Thyroid gland (tissue), 4 donors: ENCODE data around the gene OAS2.

Experiments used
- POLR2A ChIP-seq, 2 donors: fragments of 450-650 bp; IDR thresholded peaks; one replicate each; pipeline ENCODE4 v1.6.1; 2017; ENCODE audit warnings: antibody characterized with exemption in 2 of 2, mild to moderate bottlenecking in 2 of 2, moderate library complexity in 1 of 2
- TF ChIP-seq, protein P1 (sequence below), 6 experiments: fragments of 200-600 bp in 3 of 6; fragments of 450-650 bp in 3 of 6; sonication (generic) in 3 of 6; IDR thresholded peaks; one replicate each; pipeline ENCODE4 v1.5.1; 2016 to 2019; ENCODE audit warnings: antibody characterized with exemption in 6 of 6, mild to moderate bottlenecking in 2 of 6, inconsistent platforms in 1 of 6, moderate library complexity in 1 of 6

DNA sequence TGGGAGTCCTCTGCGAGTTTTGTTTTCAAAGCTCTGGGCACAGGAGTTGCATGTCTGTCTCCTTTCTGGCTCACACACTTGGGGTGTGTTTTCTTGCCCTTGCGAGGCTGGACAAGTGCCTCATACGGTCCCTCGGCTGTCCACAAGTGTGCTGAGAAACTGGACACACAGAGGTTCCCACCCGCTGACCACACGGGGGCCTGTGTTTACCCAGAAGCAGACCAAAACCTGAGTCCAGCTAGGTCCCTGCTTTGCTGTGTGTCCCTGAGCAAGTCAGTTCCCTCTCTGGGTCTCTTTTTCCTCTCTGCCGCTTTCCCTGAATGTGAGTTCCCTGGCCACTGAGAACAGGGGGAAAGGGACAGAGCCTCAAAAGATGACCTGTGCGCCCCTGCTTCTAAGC, 678 bp upstream of the OAS2 start:
- TF ChIP-seq, protein P1, sequence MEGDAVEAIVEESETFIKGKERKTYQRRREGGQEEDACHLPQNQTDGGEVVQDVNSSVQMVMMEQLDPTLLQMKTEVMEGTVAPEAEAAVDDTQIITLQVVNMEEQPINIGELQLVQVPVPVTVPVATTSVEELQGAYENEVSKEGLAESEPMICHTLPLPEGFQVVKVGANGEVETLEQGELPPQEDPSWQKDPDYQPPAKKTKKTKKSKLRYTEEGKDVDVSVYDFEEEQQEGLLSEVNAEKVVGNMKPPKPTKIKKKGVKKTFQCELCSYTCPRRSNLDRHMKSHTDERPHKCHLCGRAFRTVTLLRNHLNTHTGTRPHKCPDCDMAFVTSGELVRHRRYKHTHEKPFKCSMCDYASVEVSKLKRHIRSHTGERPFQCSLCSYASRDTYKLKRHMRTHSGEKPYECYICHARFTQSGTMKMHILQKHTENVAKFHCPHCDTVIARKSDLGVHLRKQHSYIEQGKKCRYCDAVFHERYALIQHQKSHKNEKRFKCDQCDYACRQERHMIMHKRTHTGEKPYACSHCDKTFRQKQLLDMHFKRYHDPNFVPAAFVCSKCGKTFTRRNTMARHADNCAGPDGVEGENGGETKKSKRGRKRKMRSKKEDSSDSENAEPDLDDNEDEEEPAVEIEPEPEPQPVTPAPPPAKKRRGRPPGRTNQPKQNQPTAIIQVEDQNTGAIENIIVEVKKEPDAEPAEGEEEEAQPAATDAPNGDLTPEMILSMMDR (IDR thresholded peaks at IDR 0.05): no peak
- no peak for TF ChIP-seq POLR2A (IDR thresholded peaks at IDR 0.05)
